Ishikawa (cell line): ENCODE results near the gene MACROD2.

Experiments
- CEBPB ChIP-seq: IDR thresholded peaks from 2 replicates; pipeline ENCODE4 v1.6.1; 2012
- CREB1 ChIP-seq: IDR thresholded peaks from 2 replicates; pipeline ENCODE4 v1.6.1; 2012; ENCODE audit warnings: low read depth
- EGR1 ChIP-seq: IDR thresholded peaks from 2 replicates; pipeline ENCODE4 v1.6.1; 2012
- EP300 ChIP-seq: IDR thresholded peaks from 2 replicates; pipeline ENCODE4 v1.6.1; 2012; ENCODE audit warnings: borderline replicate concordance
- FOXM1 ChIP-seq: IDR thresholded peaks from 2 replicates; pipeline ENCODE4 v1.6.1; 2012; ENCODE audit warnings: low read depth, borderline replicate concordance
- NFIC ChIP-seq: IDR thresholded peaks from 2 replicates; pipeline ENCODE4 v1.6.1; 2012
- RAD21 ChIP-seq: IDR thresholded peaks from 2 replicates; pipeline ENCODE4 v1.6.1; 2012; ENCODE audit warnings: low read depth
- TAF1 ChIP-seq: IDR thresholded peaks from 2 replicates; pipeline ENCODE4 v1.6.1; 2012; ENCODE audit warnings: low read depth, mild to moderate bottlenecking
- TCF12 ChIP-seq: IDR thresholded peaks from 2 replicates; pipeline ENCODE4 v1.6.1; 2012; ENCODE audit warnings: low read depth
- TEAD4 ChIP-seq: IDR thresholded peaks from 2 replicates; pipeline ENCODE4 v1.6.1; 2012
- YY1 ChIP-seq: IDR thresholded peaks from 2 replicates; pipeline ENCODE4 v1.6.1; 2012; ENCODE audit warnings: low read depth
- ZBTB7A ChIP-seq: IDR thresholded peaks from 2 replicates; pipeline ENCODE4 v1.6.1; 2012; ENCODE audit warnings: low read depth
- TF ChIP-seq, protein P1 (sequence below): IDR thresholded peaks from 2 replicates; pipeline ENCODE4 v1.6.1; 2012
- TF ChIP-seq, protein P2 (sequence below): IDR thresholded peaks from 2 replicates; pipeline ENCODE4 v1.6.1; 2012; ENCODE audit warnings: low read depth, mild to moderate bottlenecking
- TF ChIP-seq, protein P3 (sequence below): IDR thresholded peaks from 2 replicates; pipeline ENCODE4 v1.6.1; 2012

The MACROD2 gene

DNA sequence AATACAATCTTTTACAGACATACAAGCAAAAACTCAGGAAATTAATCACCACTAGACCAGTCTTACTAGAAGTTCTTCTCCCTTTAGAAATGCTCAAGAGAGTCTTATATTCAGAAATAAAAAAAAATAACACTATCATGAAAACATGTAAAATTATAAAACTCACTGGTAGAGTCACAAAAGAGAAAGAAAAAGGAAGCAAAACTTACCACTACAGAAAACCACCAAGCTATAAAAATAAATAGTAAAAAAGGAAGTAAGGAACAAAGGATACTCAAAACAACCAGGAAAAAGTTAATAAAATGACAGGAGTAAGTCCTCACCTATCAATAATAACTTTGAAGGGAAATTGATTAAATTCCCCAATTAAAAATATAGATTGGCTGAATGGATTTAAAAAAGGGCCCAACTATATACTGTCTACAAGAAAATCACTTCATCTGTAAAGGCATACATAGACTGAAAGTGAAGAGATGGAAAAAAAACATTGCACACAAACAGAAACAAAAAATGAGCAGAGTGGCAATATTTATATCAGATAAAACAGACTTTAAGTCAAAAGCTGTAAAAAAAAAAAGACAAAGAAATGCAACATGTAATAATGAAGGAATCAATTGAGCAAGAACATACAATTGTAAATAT, 2088.4 kb downstream of the MACROD2 start:
- TF ChIP-seq, protein P1, sequence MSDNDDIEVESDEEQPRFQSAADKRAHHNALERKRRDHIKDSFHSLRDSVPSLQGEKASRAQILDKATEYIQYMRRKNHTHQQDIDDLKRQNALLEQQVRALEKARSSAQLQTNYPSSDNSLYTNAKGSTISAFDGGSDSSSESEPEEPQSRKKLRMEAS: no peak
- TF ChIP-seq CEBPB: no peak
- no peak for TF ChIP-seq YY1
- no peak for TF ChIP-seq EGR1
- TF ChIP-seq TCF12: no peak
- TF ChIP-seq TEAD4: no peak

DNA sequence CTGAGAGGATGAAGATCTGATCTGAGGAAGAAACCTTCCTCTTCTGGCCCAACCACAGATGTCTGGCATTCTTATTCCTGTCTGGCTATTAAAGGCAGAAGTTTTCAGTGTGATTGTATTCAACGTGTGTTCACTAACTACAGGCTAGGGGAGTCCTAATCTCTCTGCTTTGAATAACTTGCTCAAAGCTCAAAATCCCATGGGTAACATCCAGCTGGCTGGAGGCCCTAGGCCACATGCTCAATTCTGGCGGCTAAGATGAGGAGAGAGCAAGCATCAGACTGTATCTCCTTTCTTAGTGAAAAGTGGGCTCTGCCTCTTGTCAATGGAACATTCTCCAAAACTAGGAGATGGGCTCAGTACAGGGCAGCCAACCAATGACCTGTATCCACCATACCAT, 2099.9 kb downstream of the MACROD2 start:
- TF ChIP-seq ZBTB7A: no peak
- TF ChIP-seq CREB1: no peak
- no peak for TF ChIP-seq CEBPB
- TF ChIP-seq NFIC: no peak

DNA sequence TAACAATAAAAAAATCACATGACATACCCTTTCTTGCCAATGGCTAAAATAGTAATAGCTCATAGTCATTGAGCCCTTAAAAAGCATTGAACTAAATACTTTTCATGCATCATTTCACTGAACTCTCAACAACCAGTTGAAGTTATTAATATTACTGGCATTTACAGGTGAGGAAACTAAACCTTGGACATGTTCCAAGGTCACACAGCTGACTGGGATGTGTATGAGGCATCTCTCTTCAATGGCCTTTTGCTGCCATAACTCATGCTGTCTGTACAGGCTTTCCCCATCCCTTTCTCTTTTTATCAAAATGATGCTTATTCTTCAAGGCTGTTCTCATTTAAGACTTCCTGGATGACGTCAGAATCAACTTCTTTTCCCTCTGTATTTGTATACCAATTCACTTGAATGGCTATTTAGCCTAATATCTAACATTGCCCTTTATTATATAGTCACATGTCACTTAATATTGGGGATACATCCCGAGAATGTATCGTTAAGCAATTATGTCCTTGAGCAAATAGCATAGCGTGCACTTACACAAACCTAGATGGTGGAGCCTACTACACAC, 2101.5 kb downstream of the MACROD2 start:
- no peak for TF ChIP-seq CREB1
- TF ChIP-seq CEBPB: no peak
- no peak for TF ChIP-seq ZBTB7A
- no peak for TF ChIP-seq TCF12
- no peak for TF ChIP-seq YY1
- TF ChIP-seq TEAD4: no peak
- TF ChIP-seq TAF1: no peak
- TF ChIP-seq FOXM1: no peak
- no peak for TF ChIP-seq NFIC
- TF ChIP-seq, protein P1: no peak
- TF ChIP-seq EGR1: no peak
- TF ChIP-seq, protein P2, sequence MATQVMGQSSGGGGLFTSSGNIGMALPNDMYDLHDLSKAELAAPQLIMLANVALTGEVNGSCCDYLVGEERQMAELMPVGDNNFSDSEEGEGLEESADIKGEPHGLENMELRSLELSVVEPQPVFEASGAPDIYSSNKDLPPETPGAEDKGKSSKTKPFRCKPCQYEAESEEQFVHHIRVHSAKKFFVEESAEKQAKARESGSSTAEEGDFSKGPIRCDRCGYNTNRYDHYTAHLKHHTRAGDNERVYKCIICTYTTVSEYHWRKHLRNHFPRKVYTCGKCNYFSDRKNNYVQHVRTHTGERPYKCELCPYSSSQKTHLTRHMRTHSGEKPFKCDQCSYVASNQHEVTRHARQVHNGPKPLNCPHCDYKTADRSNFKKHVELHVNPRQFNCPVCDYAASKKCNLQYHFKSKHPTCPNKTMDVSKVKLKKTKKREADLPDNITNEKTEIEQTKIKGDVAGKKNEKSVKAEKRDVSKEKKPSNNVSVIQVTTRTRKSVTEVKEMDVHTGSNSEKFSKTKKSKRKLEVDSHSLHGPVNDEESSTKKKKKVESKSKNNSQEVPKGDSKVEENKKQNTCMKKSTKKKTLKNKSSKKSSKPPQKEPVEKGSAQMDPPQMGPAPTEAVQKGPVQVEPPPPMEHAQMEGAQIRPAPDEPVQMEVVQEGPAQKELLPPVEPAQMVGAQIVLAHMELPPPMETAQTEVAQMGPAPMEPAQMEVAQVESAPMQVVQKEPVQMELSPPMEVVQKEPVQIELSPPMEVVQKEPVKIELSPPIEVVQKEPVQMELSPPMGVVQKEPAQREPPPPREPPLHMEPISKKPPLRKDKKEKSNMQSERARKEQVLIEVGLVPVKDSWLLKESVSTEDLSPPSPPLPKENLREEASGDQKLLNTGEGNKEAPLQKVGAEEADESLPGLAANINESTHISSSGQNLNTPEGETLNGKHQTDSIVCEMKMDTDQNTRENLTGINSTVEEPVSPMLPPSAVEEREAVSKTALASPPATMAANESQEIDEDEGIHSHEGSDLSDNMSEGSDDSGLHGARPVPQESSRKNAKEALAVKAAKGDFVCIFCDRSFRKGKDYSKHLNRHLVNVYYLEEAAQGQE: no peak
- no peak for TF ChIP-seq EP300
- TF ChIP-seq RAD21: no peak
- TF ChIP-seq, protein P3, sequence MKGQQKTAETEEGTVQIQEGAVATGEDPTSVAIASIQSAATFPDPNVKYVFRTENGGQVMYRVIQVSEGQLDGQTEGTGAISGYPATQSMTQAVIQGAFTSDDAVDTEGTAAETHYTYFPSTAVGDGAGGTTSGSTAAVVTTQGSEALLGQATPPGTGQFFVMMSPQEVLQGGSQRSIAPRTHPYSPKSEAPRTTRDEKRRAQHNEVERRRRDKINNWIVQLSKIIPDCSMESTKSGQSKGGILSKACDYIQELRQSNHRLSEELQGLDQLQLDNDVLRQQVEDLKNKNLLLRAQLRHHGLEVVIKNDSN: no peak

DNA sequence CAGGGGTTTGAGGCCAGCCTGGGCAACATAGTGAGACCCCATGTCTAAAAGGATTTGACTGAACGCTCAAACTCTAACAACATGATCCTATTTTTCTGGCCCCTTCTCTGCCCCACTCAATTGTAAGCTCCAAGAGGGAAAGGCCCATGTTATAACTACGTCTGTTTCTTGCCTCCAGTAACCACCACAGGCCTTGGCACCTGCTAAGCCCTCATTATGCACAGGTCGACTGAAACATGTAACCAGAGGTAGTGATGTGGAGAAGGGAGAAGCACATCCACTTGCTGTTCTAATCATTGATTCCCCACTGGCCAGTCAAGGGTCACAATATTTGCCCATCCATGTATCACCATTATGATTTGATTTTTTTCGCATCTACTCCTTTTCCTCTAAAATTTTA, 2102.5 kb downstream of the MACROD2 start:
- TF ChIP-seq TCF12: no peak
- TF ChIP-seq, protein P2: no peak
- TF ChIP-seq YY1: no peak
- TF ChIP-seq EGR1: no peak
- no peak for TF ChIP-seq TEAD4
- TF ChIP-seq, protein P3: no peak
- TF ChIP-seq RAD21: no peak
- TF ChIP-seq TAF1: no peak
- no peak for TF ChIP-seq EP300
- no peak for TF ChIP-seq FOXM1
- TF ChIP-seq, protein P1: no peak
- TF ChIP-seq ZBTB7A: no peak
- no peak for TF ChIP-seq CREB1
- no peak for TF ChIP-seq NFIC
- TF ChIP-seq CEBPB: no peak

DNA sequence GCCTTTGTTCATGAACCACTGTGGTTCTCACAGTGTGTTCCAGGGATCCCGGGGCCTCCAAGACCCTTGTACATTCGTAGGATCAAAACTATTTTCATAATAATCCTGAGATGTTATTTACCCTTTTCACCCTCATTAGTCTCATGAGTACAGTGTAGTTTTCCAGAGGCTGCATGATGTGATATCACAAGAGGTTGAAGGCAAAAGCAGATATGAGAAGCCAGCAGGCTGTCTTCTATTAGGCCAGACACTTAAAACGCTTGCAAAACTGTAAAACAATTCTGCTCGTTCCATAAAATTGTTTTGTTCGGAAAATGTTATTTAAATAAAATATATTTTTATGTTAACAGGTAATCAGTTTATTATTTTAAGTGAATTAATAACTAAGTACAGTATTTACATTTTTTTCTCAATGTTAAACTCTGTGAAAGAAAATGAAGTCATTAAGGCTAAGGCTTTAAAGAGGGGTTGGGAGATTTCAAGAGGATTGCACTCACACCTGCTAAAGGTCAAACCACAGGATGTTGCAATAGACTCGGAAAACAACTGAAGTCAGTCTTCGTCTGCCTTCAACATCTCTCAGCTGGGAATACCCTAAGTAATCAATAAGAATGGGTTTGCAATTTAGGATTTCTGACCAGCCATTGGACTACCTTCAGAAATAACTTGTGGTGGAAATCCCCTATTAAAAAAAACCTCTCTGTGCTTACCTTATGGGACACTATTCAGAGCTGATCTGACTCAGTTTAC, 2103.7 kb downstream of the MACROD2 start:
- TF ChIP-seq TEAD4: no peak
- TF ChIP-seq ZBTB7A: no peak
- TF ChIP-seq, protein P2: no peak
- TF ChIP-seq CEBPB: no peak
- TF ChIP-seq TAF1: no peak
- TF ChIP-seq CREB1: no peak
- TF ChIP-seq RAD21: no peak
- TF ChIP-seq, protein P1: no peak
- TF ChIP-seq EGR1: no peak
- no peak for TF ChIP-seq TCF12
- TF ChIP-seq FOXM1: no peak
- no peak for TF ChIP-seq NFIC
- TF ChIP-seq, protein P3: no peak
- no peak for TF ChIP-seq YY1
